HCT116 (cell line): ENCODE results near the gene MYPN. TPM values are rescaled to one million over a fixed set of nuclear protein-coding genes. Genes with fewer than 3 reads are reported as not detected.
A peak's percentile ranks its signal among the peaks of the same experiment; 100 is the strongest.

Experiments used
- ATAC-seq: fragments of 200-7000 bp; cut with Tn5 transposase; 2 replicates; pipeline ENCODE4 v1.9.1; 2020; ENCODE audit warnings: mild to moderate bottlenecking, moderate library complexity
- BruUV-seq: library from RNA; stranded (reverse); fragments of 400-500 nt; replicated peaks from 2 replicates; lab custom pipeline; 2021; lab: Mats Ljungman, UMichigan
- CTCF ChIA-PET: fragments of 300-600 bp; sonication (Branson Sonifier 250); formaldehyde crosslinking; loops from one replicate; lab custom pipeline; 2021; ENCODE audit warnings: antibody characterized with exemption; lab: Charles Lee
- POLR2A ChIA-PET: fragments of 300-600, 350-600 bp; sonication (Branson Sonifier 250); formaldehyde crosslinking; loops from one replicate; lab custom pipeline; 2021; ENCODE audit warnings: antibody characterized with exemption; lab: Charles Lee
- RAD21 ChIA-PET, 2 experiments: fragments of 300-600 bp; sonication (Branson Sonifier 250); formaldehyde crosslinking; loops; one replicate each; lab custom pipeline; 2023; ENCODE audit warnings: low total read pairs in 2 of 2; ENCODE audit not compliant: uncharacterized antibody in 2 of 2, unreplicated experiment in 2 of 2, low non-redundant PET in 1 of 2; lab: Charles Lee
- DNase-seq: peaks from one replicate; pipeline ENCODE4 v3.0.0-alpha.2; 2010; ENCODE audit warnings: low read depth, low spot score
- H2AFZ ChIP-seq: fragments of 200-600 bp; shearing (Covaris generic), sonication (generic); 2 replicates; pipeline ENCODE4 v1.6.1; 2017; ENCODE audit warnings: low read depth, mixed run types, mixed read lengths, antibody characterized with exemption, low read length; ENCODE audit not compliant: poor library complexity, severe bottlenecking
- H3K27ac ChIP-seq: 2 replicates; pipeline ENCODE4 v1.5.1; 2012; ENCODE audit warnings: low read depth, low read length
- H3K27me3 ChIP-seq: fragments of 200-600 bp; sonication (generic); 2 replicates; pipeline ENCODE4 v1.6.1; 2016; ENCODE audit warnings: mixed run types, low read length, mixed read lengths; ENCODE audit not compliant: insufficient read depth
- H3K36me3 ChIP-seq, 2 experiments: fragments of 200-500 bp in 1 of 2; fragments of 200-600 bp in 1 of 2; sonication (Bioruptor generic) in 1 of 2; sonication (generic) in 1 of 2; 2 replicates each; pipeline versions ENCODE4 v1.5.1 to v1.6.1; 2014 to 2016; ENCODE audit warnings: low read length in 2 of 2, inconsistent platforms in 1 of 2, mixed read lengths in 1 of 2, mixed run types in 1 of 2; ENCODE audit not compliant: insufficient read depth in 2 of 2, control insufficient read depth in 1 of 2
- H3K4me1 ChIP-seq, 2 experiments: fragments of 200-600 bp in 1 of 2; sonication (generic) in 1 of 2; 2 replicates each; pipeline versions ENCODE4 v1.5.1 to v1.6.1; 2012 to 2017; ENCODE audit warnings: low read length in 2 of 2, inconsistent platforms in 1 of 2, mild to moderate bottlenecking in 1 of 2, mixed read lengths in 1 of 2, mixed run types in 1 of 2, moderate library complexity in 1 of 2; ENCODE audit not compliant: insufficient read depth in 2 of 2, control insufficient read depth in 1 of 2
- H3K4me2 ChIP-seq: fragments of 200-600 bp; sonication (generic); 2 replicates; pipeline ENCODE4 v1.6.1; 2017; ENCODE audit warnings: mixed run types, low read length, mixed read lengths
- H3K4me3 ChIP-seq, 2 experiments: fragments of 200-600 bp in 1 of 2; sonication (generic) in 1 of 2; replicated peaks in 1 of 2; 2 replicates each; pipeline ENCODE4 v1.5.1; 2011 to 2016; ENCODE audit warnings: low read length in 2 of 2, control low read depth in 1 of 2, low read depth in 1 of 2, mild to moderate bottlenecking in 1 of 2, mixed read lengths in 1 of 2, mixed run types in 1 of 2
- H3K79me2 ChIP-seq: fragments of 200-600 bp; sonication (generic); 2 replicates; pipeline ENCODE4 v1.6.1; 2017; ENCODE audit warnings: mild to moderate bottlenecking, mixed run types, low read length, moderate library complexity, mixed read lengths; ENCODE audit not compliant: insufficient read depth
- H3K9ac ChIP-seq: fragments of 200-600 bp; sonication (generic); 2 replicates; pipeline ENCODE4 v1.6.1; 2016; ENCODE audit warnings: low read length, mixed read lengths
- H3K9me2 ChIP-seq: fragments of 200-600 bp; sonication (generic), shearing (Covaris generic); 2 replicates; pipeline ENCODE4 v1.6.1; 2017; ENCODE audit warnings: mixed run types, mild to moderate bottlenecking, moderate library complexity; ENCODE audit not compliant: insufficient read depth
- H3K9me3 ChIP-seq, 2 experiments: fragments of 200-500 bp in 1 of 2; fragments of 200-600 bp in 1 of 2; sonication (Bioruptor generic) in 1 of 2; sonication (generic) in 1 of 2; 2 replicates each; pipeline ENCODE4 v1.6.1; 2014 to 2017; ENCODE audit warnings: low read length in 2 of 2, mixed read lengths in 2 of 2, inconsistent platforms in 1 of 2, low read depth in 1 of 2, mild to moderate bottlenecking in 1 of 2, mixed run types in 1 of 2, moderate library complexity in 1 of 2; ENCODE audit not compliant: control insufficient read depth in 1 of 2, insufficient read depth in 1 of 2
- H4K20me1 ChIP-seq: fragments of 200-600 bp; sonication (generic), shearing (Covaris generic); 2 replicates; pipeline ENCODE4 v1.6.1; 2017; ENCODE audit warnings: mixed run types, mild to moderate bottlenecking, moderate library complexity; ENCODE audit not compliant: insufficient read depth
- EGR1 ChIP-seq: IDR thresholded peaks from 2 replicates; pipeline ENCODE4 v1.6.1; 2012; ENCODE audit warnings: low read depth
- JUND ChIP-seq: IDR thresholded peaks from 2 replicates; pipeline ENCODE4 v1.6.1; 2012
- POLR2A ChIP-seq: IDR thresholded peaks from 2 replicates; pipeline ENCODE4 v1.7.0; 2011; ENCODE audit warnings: borderline replicate concordance; ENCODE audit not compliant: insufficient read depth, insufficient read length; ENCODE audit errors: extremely low read depth
- POLR2AphosphoS5 ChIP-seq: IDR thresholded peaks from 2 replicates; pipeline ENCODE4 v1.6.1; 2011; ENCODE audit warnings: mild to moderate bottlenecking, low read depth, low read length, moderate library complexity
- RAD21 ChIP-seq: IDR thresholded peaks from 2 replicates; pipeline ENCODE4 v1.6.1; 2012; ENCODE audit warnings: low read depth, mild to moderate bottlenecking
- SRF ChIP-seq: IDR thresholded peaks from 2 replicates; pipeline ENCODE4 v1.6.1; 2012; ENCODE audit warnings: low read depth
- TCF7L2 ChIP-seq: IDR thresholded peaks from 2 replicates; pipeline ENCODE4 v1.7.0; 2011; ENCODE audit warnings: borderline replicate concordance, inconsistent platforms; ENCODE audit not compliant: insufficient read depth, insufficient read length; ENCODE audit errors: extremely low read depth
- YY1 ChIP-seq: IDR thresholded peaks from 2 replicates; pipeline ENCODE4 v1.6.1; 2011; ENCODE audit warnings: low read length, low read depth, moderate library complexity, mild to moderate bottlenecking; ENCODE audit not compliant: insufficient replicate concordance; ENCODE audit errors: extremely low read depth
- intact Hi-C: fragments of 100-400 bp; cut with micrococcal nuclease; formaldehyde crosslinking; loops from 2 replicates; pipeline ENCODE4 v1.10.0; 2022
- total RNA-seq: library from RNA; stranded (reverse); gene quantifications from one replicate; pipeline ENCODE4 v1.2.1, GENCODE V29; 2021; ENCODE audit not compliant: unreplicated experiment
- TF ChIP-seq, protein P1 (sequence below): IDR thresholded peaks from 2 replicates; pipeline ENCODE4 v1.6.1; 2011; ENCODE audit warnings: mild to moderate bottlenecking, low read length, moderate library complexity; ENCODE audit not compliant: insufficient replicate concordance; ENCODE audit errors: extremely low read depth
- TF ChIP-seq, protein P2 (sequence below): IDR thresholded peaks from 2 replicates; pipeline ENCODE4 v1.6.1; 2012
- TF ChIP-seq, protein P3 (sequence below): IDR thresholded peaks from 2 replicates; pipeline ENCODE4 v1.6.1; 2012

Gene MYPN
- total RNA-seq, 1 experiment from 2014 or later, result 0.34 TPM

- CTCF ChIA-PET, result no interaction called here
- TF ChIP-seq SRF, result no peak
- TF ChIP-seq JUND, result no peak
- TF ChIP-seq POLR2AphosphoS5, result no peak
- TF ChIP-seq YY1, result no peak
- TF ChIP-seq EGR1, result no peak
- TF ChIP-seq POLR2A, result no peak
- TF ChIP-seq, all 23 proteins: peak for 0
- H3K27ac ChIP-seq, result no peak overlapping the region
- H3K4me3 ChIP-seq, result no peak overlapping the region
- H3K9me2 ChIP-seq, result no peaks in the 10 kb centered on the region
- intact Hi-C loops, result loop anchor here (5.0 kb wide), 1 partner anchor 221 kb away; no protein-coding TSS in a partner anchor
- no peaks in the 10 kb centered on the region for H3K79me2 ChIP-seq
- ChIA-PET POLR2A (no interaction called here), RAD21 (no interaction called here)
- no peak overlapping the region for H3K4me2 ChIP-seq
- H2AFZ ChIP-seq, result peak overlapping the region; percentile 66
- no peaks in the 10 kb centered on the region for H3K9me3 ChIP-seq
- no peak overlapping the region for H3K9ac ChIP-seq
- no peak for DNase-seq
- no peaks in the 10 kb centered on the region for H3K36me3 ChIP-seq
- H3K27me3 ChIP-seq, result no peaks in the 10 kb centered on the region
- BruUV-seq, result no TSS peak
- no peaks in the 10 kb centered on the region for H4K20me1 ChIP-seq
- H3K4me1 ChIP-seq, result peaks cover under 1 to 12% of the 10 kb centered on the region in 2 experiments; a peak in 3 of 4 replicates
- no peak for ATAC-seq
Measured at GRCh38 chr10:68080853-68081431, 28.3 kb upstream of the MYPN start.

GRCh38 chr10:68081916-68082315, 27.4 kb upstream of the MYPN start:
- Histone ChIP-seq H3K9me3 (no peaks in the 10 kb centered on the region), H3K27ac (no peak overlapping the region), H3K4me2 (no peak overlapping the region), H3K9ac (no peak overlapping the region), H3K79me2 (no peaks in the 10 kb centered on the region)
- RAD21 ChIA-PET, result no interaction called here
- POLR2A ChIA-PET, result no interaction called here
- TF ChIP-seq, protein P1, sequence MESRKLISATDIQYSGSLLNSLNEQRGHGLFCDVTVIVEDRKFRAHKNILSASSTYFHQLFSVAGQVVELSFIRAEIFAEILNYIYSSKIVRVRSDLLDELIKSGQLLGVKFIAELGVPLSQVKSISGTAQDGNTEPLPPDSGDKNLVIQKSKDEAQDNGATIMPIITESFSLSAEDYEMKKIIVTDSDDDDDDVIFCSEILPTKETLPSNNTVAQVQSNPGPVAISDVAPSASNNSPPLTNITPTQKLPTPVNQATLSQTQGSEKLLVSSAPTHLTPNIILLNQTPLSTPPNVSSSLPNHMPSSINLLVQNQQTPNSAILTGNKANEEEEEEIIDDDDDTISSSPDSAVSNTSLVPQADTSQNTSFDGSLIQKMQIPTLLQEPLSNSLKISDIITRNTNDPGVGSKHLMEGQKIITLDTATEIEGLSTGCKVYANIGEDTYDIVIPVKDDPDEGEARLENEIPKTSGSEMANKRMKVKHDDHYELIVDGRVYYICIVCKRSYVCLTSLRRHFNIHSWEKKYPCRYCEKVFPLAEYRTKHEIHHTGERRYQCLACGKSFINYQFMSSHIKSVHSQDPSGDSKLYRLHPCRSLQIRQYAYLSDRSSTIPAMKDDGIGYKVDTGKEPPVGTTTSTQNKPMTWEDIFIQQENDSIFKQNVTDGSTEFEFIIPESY, result no peak
- TF ChIP-seq RAD21 (no peak), EGR1 (no peak), TCF7L2 (no peak), POLR2AphosphoS5 (no peak)
- TF ChIP-seq, protein P2, sequence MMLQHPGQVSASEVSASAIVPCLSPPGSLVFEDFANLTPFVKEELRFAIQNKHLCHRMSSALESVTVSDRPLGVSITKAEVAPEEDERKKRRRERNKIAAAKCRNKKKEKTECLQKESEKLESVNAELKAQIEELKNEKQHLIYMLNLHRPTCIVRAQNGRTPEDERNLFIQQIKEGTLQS, result no peak
- TF ChIP-seq, protein P3, sequence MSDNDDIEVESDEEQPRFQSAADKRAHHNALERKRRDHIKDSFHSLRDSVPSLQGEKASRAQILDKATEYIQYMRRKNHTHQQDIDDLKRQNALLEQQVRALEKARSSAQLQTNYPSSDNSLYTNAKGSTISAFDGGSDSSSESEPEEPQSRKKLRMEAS, result no peak
- TF ChIP-seq, all 23 proteins: peak for 0
- Histone ChIP-seq H3K27me3 (no peaks in the 10 kb centered on the region), H2AFZ (no peak overlapping the region), H3K4me1 (peaks cover 4 to 21% of the 10 kb centered on the region in 2 experiments; a peak in 3 of 4 replicates), H3K9me2 (no peaks in the 10 kb centered on the region), H3K36me3 (no peaks in the 10 kb centered on the region), H3K4me3 (no peak overlapping the region), H4K20me1 (no peaks in the 10 kb centered on the region)
- DNase-seq (no peak), ATAC-seq (no peak)
- BruUV-seq, result no TSS peak
- CTCF ChIA-PET, result no interaction called here
- intact Hi-C loops, result loop anchor here (5.0 kb wide), 1 partner anchor 220 kb away; no protein-coding TSS in a partner anchor
